Panc1 (cell line): ENCODE data around the gene ELAC2. TPM values are rescaled to one million over a fixed set of nuclear protein-coding genes. Genes with fewer than 3 reads are reported as not detected.

Experiments
- ATAC-seq: fragments of 200-7000 bp; cut with Tn5 transposase; 2 replicates; pipeline ENCODE4 v1.9.1; 2020; ENCODE audit warnings: mild to moderate bottlenecking, moderate library complexity
- BruUV-seq: library from RNA; stranded (reverse); fragments of 400-500 nt; replicated peaks from 2 replicates; lab custom pipeline; 2021; lab: Mats Ljungman, UMichigan
- CTCF ChIA-PET: fragments of 300-600 bp; sonication (Branson Sonifier 250); formaldehyde crosslinking; loops from one replicate; lab custom pipeline; 2022; ENCODE audit warnings: antibody characterized with exemption; lab: Charles Lee
- POLR2A ChIA-PET: fragments of 300-600 bp; sonication (Branson Sonifier 250); formaldehyde crosslinking; loops from one replicate; lab custom pipeline; 2022; ENCODE audit warnings: antibody characterized with exemption; lab: Charles Lee
- DNase-seq: peaks from one replicate; pipeline ENCODE4 v3.0.0-alpha.2; 2010; ENCODE audit warnings: low read depth, low spot score
- H3K27ac ChIP-seq: 2 replicates; pipeline ENCODE4 v1.5.1; 2011; ENCODE audit warnings: mild to moderate bottlenecking, low read length, inconsistent platforms
- H3K27me3 ChIP-seq: fragments of 200-500 bp; sonication (Bioruptor generic); 2 replicates; pipeline ENCODE4 v1.6.0; 2014; ENCODE audit warnings: low read length, inconsistent platforms; ENCODE audit not compliant: control insufficient read depth, insufficient read depth
- H3K36me3 ChIP-seq: fragments of 200-500 bp; sonication (Bioruptor generic); 2 replicates; pipeline ENCODE4 v1.5.1; 2014; ENCODE audit warnings: inconsistent platforms, mild to moderate bottlenecking, low read length, moderate library complexity; ENCODE audit not compliant: control insufficient read depth, insufficient read depth
- H3K4me1 ChIP-seq: 2 replicates; pipeline ENCODE4 v1.5.1; 2011; ENCODE audit warnings: inconsistent platforms, mild to moderate bottlenecking, low read length, moderate library complexity; ENCODE audit not compliant: control insufficient read depth, insufficient read depth
- H3K4me3 ChIP-seq, 2 experiments: 2 replicates each; pipeline ENCODE4 v1.5.1; 2011 to 2012; ENCODE audit warnings: low read depth in 2 of 2, low read length in 2 of 2, mild to moderate bottlenecking in 2 of 2, inconsistent platforms in 1 of 2, moderate library complexity in 1 of 2
- H3K9me3 ChIP-seq: fragments of 200-500 bp; sonication (Bioruptor generic); 2 replicates; pipeline ENCODE4 v1.5.1; 2014; ENCODE audit warnings: low read depth, mild to moderate bottlenecking, inconsistent platforms, low read length, moderate library complexity; ENCODE audit not compliant: control insufficient read depth, insufficient read depth
- POLR2AphosphoS5 ChIP-seq: IDR thresholded peaks from 2 replicates; pipeline ENCODE4 v1.6.1; 2012; ENCODE audit warnings: mild to moderate bottlenecking, low read depth, low read length, moderate library complexity
- SIN3A ChIP-seq: IDR thresholded peaks from 2 replicates; pipeline ENCODE4 v1.6.1; 2012; ENCODE audit warnings: low read depth, mild to moderate bottlenecking, low read length, moderate library complexity, borderline replicate concordance; ENCODE audit not compliant: insufficient read depth
- TCF7L2 ChIP-seq: IDR thresholded peaks from 2 replicates; pipeline ENCODE4 v1.6.1; 2011; ENCODE audit warnings: mild to moderate bottlenecking, low read depth, low read length, inconsistent platforms
- in situ Hi-C: cut with HindIII; loops from 2 replicates; pipeline ENCODE4 v1.10.0; 2016; ENCODE audit warnings: low sequenced_read_pairs, low pct_unique_long_range_greater_than_20kb
- intact Hi-C: fragments of 100-400 bp; cut with micrococcal nuclease; formaldehyde crosslinking; loops from one replicate; pipeline ENCODE4 v1.10.0; 2022; ENCODE audit not compliant: unreplicated experiment
- total RNA-seq: library from RNA; stranded (reverse); gene quantifications from one replicate; pipeline ENCODE4 v1.2.1, GENCODE V29; 2021; ENCODE audit not compliant: unreplicated experiment
- TF ChIP-seq, protein P1 (sequence below), 2 experiments: IDR thresholded peaks; 2 replicates each; pipeline ENCODE4 v1.6.1; 2011 to 2012; ENCODE audit warnings: low read depth in 2 of 2, control low read depth in 1 of 2, low read length in 1 of 2, mild to moderate bottlenecking in 1 of 2, moderate library complexity in 1 of 2; ENCODE audit not compliant: insufficient read depth in 1 of 2
- TF ChIP-seq, protein P2 (sequence below): fragments of 450-650 bp; IDR thresholded peaks from 2 replicates; pipeline ENCODE4 v1.5.1; 2017; ENCODE audit warnings: mild to moderate bottlenecking

ELAC2 gene
- total RNA-seq, 1 experiment from 2014 or later: 52.7 TPM

DNA sequence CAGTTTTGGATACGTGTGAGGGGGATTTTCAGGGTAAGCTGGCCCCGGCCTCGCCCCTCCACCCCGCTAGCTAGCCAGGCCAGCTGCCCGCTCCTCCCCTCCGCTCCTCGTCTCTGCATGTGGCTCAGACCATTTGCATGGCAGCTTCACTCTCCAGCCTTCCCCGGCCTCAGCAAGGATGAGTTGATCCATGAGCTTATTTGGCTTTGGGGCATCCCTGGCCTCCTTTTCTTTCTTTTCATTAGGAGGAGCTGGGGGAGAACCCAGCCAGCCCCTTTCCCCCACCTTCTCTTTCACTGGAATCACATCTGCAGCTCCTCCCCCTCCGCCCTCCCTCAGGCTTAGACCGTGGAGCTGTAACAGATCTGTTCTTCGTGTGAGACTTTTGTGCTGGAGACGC lies 30.7 kb downstream of the ELAC2 start:
- no peak overlapping the region for H3K4me3 ChIP-seq
- TF ChIP-seq, protein P1, sequence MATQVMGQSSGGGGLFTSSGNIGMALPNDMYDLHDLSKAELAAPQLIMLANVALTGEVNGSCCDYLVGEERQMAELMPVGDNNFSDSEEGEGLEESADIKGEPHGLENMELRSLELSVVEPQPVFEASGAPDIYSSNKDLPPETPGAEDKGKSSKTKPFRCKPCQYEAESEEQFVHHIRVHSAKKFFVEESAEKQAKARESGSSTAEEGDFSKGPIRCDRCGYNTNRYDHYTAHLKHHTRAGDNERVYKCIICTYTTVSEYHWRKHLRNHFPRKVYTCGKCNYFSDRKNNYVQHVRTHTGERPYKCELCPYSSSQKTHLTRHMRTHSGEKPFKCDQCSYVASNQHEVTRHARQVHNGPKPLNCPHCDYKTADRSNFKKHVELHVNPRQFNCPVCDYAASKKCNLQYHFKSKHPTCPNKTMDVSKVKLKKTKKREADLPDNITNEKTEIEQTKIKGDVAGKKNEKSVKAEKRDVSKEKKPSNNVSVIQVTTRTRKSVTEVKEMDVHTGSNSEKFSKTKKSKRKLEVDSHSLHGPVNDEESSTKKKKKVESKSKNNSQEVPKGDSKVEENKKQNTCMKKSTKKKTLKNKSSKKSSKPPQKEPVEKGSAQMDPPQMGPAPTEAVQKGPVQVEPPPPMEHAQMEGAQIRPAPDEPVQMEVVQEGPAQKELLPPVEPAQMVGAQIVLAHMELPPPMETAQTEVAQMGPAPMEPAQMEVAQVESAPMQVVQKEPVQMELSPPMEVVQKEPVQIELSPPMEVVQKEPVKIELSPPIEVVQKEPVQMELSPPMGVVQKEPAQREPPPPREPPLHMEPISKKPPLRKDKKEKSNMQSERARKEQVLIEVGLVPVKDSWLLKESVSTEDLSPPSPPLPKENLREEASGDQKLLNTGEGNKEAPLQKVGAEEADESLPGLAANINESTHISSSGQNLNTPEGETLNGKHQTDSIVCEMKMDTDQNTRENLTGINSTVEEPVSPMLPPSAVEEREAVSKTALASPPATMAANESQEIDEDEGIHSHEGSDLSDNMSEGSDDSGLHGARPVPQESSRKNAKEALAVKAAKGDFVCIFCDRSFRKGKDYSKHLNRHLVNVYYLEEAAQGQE (IDR thresholded peaks at IDR 0.05; ENCODE audit: insufficient read depth in 1 of 2, low read depth in 2 of 2, low read length in 1 of 2): no peak
- no peak for TF ChIP-seq POLR2AphosphoS5
- TF ChIP-seq SIN3A: no peak
- TF ChIP-seq, protein P2, sequence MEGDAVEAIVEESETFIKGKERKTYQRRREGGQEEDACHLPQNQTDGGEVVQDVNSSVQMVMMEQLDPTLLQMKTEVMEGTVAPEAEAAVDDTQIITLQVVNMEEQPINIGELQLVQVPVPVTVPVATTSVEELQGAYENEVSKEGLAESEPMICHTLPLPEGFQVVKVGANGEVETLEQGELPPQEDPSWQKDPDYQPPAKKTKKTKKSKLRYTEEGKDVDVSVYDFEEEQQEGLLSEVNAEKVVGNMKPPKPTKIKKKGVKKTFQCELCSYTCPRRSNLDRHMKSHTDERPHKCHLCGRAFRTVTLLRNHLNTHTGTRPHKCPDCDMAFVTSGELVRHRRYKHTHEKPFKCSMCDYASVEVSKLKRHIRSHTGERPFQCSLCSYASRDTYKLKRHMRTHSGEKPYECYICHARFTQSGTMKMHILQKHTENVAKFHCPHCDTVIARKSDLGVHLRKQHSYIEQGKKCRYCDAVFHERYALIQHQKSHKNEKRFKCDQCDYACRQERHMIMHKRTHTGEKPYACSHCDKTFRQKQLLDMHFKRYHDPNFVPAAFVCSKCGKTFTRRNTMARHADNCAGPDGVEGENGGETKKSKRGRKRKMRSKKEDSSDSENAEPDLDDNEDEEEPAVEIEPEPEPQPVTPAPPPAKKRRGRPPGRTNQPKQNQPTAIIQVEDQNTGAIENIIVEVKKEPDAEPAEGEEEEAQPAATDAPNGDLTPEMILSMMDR: no peak
- TF ChIP-seq TCF7L2: no peak
- in situ Hi-C loops: no loop called here
- CTCF ChIA-PET: no interaction called here
- POLR2A ChIA-PET: no interaction called here
- H3K36me3 ChIP-seq: peaks cover 4% of the 10 kb centered on the region; the same call in 1 of the 2 replicates
- BruUV-seq: no TSS peak
- ATAC-seq (no peak), DNase-seq (no peak)
- intact Hi-C loops: no loop called here
- H3K9me3 ChIP-seq: no peaks in the 10 kb centered on the region
- no peaks in the 10 kb centered on the region for H3K27me3 ChIP-seq
- H3K4me1 ChIP-seq: no peaks in the 10 kb centered on the region
- no peak overlapping the region for H3K27ac ChIP-seq

DNA sequence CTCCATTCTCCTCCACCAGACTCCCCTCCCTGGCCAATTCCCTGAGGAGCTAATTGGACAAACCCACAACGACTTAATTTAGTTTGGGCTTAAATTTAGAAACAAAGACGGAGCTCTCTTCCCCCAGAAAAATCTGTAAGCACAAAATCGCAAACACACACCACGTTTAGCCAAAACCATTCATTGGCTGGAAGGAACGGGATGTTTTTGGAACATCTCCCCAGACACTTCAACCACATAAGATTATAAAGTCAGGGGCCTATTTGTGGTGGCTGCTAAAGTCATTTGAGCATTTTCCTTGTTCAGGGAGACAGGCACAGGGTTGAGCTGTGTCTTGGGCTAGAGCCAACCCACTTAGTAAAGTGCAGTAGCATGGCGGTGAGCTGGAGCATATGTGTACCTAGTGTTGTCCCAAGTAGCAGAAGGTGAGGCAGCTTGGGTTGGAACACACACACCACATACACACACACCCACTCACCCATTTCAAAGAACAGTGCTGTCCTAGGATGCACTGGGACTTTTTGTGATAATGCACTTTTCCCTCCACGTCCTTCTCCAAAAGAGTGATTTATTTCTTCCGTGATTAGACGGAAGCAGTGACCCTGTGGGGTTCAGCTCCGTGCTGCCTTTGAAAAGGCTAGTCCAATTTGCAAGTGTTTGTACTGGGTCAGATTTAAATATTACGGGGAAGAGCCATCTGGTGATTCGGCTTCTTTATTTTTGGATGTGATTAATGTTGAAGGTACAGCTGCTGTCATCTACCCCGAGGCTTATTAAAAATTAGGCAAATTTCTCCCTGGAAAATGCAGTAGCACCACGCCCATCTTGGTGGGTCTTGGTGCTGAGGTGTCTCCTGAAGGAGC lies 32.2 kb downstream of the ELAC2 start:
- CTCF ChIA-PET: no interaction called here
- POLR2A ChIA-PET: no interaction called here
- intact Hi-C loops: no loop called here

More for the DNA sequence above, 32.2 kb downstream of the ELAC2 start:
- Histone ChIP-seq H3K4me3 (no peak overlapping the region), H3K27me3 (no peaks in the 10 kb centered on the region), H3K9me3 (no peaks in the 10 kb centered on the region), H3K4me1 (no peaks in the 10 kb centered on the region), H3K27ac (no peak overlapping the region), H3K36me3 (no peaks in the 10 kb centered on the region)
- no peak for TF ChIP-seq POLR2AphosphoS5
- TF ChIP-seq, protein P2: no peak
- TF ChIP-seq, protein P1 (IDR thresholded peaks at IDR 0.05; ENCODE audit: insufficient read depth in 1 of 2, low read depth in 2 of 2, low read length in 1 of 2): no peak
- TF ChIP-seq SIN3A: no peak
- no peak for TF ChIP-seq TCF7L2
- DNase-seq (no peak), ATAC-seq (no peak)
- in situ Hi-C loops: no loop called here
- no TSS peak for BruUV-seq
